Stimulated activated naive CD8-positive, alpha-beta T cell treated with anti-CD3 and anti-CD28 coated beads, Interleukin-15, amount 100 ng/mL, for 72 hours (primary cell): ENCODE measurements around the gene TNMD.
A peak's percentile ranks its signal among the peaks of the same experiment; 100 is the strongest.
"Not testable (repeated sequence)": the region's sequence is repeated elsewhere in the genome, so short reads cannot be mapped to it uniquely, and the experiment has no call there.

Source experiments
- ATAC-seq: fragments of 150-1000 bp; cut with Tn5 transposase; 2 replicates; pipeline ENCODE4 v1.10.0; 2021; ENCODE audit warnings: mild to moderate bottlenecking, moderate library complexity
- DNase-seq, 2 donors: peaks; one replicate each; pipeline ENCODE4 v3.0.0; 2021 to 2022
- H3K27ac Mint-ChIP-seq, 2 donors: one replicate each; pipeline ENCODE4 v1.8.0; 2022; ENCODE audit warnings: mild to moderate bottlenecking in 2 of 2, mixed read lengths in 2 of 2, moderate library complexity in 2 of 2
- H3K27me3 Mint-ChIP-seq: one replicate; pipeline ENCODE4 v1.8.0; 2022; ENCODE audit warnings: mixed read lengths
- H3K4me1 Mint-ChIP-seq: one replicate; pipeline ENCODE4 v1.8.0; 2022; ENCODE audit warnings: mild to moderate bottlenecking, mixed read lengths
- H3K4me3 Mint-ChIP-seq, 2 donors: one replicate each; pipeline ENCODE4 v1.8.0; 2022; ENCODE audit warnings: mild to moderate bottlenecking in 2 of 2, mixed read lengths in 2 of 2, moderate library complexity in 1 of 2
- H3K9me3 Mint-ChIP-seq, 2 donors: one replicate each; pipeline ENCODE4 v1.8.0; 2022; ENCODE audit warnings: mixed read lengths in 2 of 2

TNMD gene

DNA sequence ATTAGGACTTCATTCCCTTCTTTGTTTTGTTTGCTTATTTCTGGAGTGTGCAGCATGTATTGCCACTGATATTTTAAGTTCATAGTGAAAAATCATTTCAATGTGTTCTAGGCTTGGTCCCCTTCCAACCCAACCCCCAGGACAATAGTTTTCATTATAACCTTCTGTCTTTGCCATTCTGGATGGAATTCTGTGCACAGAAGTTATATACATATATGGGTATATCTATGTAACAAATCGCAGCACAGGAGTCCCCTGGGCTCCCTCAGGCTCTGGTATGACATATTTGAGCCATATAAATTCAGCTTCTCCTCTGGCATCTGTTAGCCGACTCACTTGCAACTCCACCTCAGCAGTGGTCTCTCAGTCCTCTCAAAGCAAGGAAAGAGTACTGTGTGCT, at the start of gene TNMD:
TSS of gene TNMD (plus strand) at position 326 of the 400 bp plus-strand sequence. CDS start 83 bp downstream, outside the sequence.
- Mint-ChIP-seq H3K4me1 (no peaks in the 10 kb centered on the region), H3K27ac (no peak within 1 kb of the TSS), H3K27me3 (peaks cover 19% of the 10 kb centered on the region), H3K4me3 (no peak within 1 kb of the TSS), H3K9me3 (no peaks in the 10 kb centered on the region)
- no peak for ATAC-seq
- no peak for DNase-seq

DNA sequence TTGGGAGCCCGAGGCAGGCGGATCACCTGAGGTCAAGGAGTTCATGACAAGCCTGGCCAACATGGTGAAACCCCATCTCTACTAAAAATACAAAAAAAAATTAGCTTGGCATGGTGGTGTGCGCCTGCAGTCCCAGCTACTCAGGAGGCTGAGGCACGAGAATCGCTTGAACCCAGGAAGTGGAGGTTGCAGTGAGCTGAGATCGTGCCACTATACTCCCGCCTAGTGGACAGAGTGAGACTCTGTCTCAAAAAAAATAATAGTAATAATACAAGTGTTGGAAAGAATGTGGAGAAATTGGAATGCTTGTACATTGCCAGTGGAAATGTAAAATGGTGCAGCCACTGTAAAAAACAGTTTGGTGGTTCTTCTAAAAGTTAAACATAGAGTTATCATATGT, 19.2 kb upstream of the TNMD start:
- H3K27me3 Mint-ChIP-seq, H3K4me1 Mint-ChIP-seq, H3K27ac Mint-ChIP-seq, H3K4me3 Mint-ChIP-seq, H3K9me3 Mint-ChIP-seq, ATAC-seq, DNase-seq: not testable (repeated sequence)

DNA sequence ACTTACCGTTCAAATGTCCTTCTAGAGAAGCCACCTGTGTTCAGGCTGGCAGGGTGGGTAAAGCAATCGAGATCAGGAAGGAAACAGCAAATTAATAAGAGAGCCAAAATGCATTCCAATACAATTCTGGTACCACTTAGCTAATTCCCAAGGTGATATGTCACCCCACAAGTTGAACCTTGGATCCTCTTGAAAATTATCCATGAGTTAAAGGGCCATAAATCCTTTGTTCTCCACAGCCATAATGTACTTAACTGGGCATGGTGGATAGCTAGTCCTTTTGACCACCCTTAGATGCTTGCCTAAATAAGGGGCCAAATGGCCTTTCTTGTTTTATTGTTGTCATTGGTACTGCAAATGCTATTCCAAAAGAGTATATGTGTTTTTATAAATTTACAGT, 2.0 kb downstream of the TNMD start:
- Mint-ChIP-seq H3K27me3 (peaks cover 19% of the 10 kb centered on the region), H3K4me3 (no peak overlapping the region), H3K4me1 (no peaks in the 10 kb centered on the region), H3K27ac (no peak overlapping the region), H3K9me3 (no peaks in the 10 kb centered on the region)
- DNase-seq (no peak), ATAC-seq (no peak)

- H3K4me3 Mint-ChIP-seq: no peak overlapping the region
- ATAC-seq: no peak
- DNase-seq: no peak
- H3K4me1 Mint-ChIP-seq: no peaks in the 10 kb centered on the region
- H3K27me3 Mint-ChIP-seq: peaks cover 17% of the 10 kb centered on the region
- H3K27ac Mint-ChIP-seq: no peak overlapping the region
- H3K9me3 Mint-ChIP-seq: no peaks in the 10 kb centered on the region
Measured at GRCh38 chrX:100587861-100588260, 3.1 kb downstream of the TNMD start.

DNA sequence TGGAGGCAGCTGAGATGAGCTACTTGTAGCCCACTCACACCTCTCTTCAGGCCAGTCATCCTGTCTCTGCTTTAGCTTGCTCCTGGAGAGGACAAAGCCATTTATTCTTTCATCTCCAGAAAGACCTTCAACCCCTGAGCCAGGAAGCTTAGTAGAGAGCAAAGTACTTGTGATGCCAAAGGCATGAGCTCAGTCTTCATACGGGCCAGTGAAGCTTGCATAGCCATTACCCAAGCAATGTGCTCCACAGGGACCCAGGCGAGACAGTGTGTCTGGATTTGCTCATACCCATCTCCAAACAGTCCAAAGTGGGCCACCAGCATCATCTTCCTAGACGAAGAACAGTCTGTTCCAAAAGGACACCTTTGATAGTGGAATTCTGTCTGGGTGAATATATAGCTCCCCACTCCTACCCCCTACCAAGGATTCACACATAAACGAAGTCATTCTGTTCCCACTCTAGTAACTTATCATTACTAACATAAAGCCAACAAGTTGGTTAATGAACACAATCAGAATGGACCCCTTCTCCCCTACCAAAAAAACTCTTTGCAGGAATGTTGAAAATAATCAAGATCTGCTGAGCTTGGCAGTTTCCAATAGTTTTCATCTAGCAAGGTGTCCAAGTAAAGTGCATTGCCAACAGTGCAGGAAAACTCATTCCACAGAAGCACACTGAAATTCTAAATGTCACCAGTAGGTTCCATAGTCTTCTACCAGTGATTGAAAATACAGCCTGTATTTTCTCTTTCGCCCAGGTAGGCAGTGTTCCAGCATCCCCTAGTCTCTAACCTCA, 6.7 kb downstream of the TNMD start:
- Mint-ChIP-seq H3K4me1 (no peaks in the 10 kb centered on the region), H3K9me3 (no peaks in the 10 kb centered on the region), H3K27ac (no peak overlapping the region), H3K27me3 (peaks cover 9% of the 10 kb centered on the region), H3K4me3 (no peak overlapping the region)
- no peak for ATAC-seq
- DNase-seq: no peak

DNA sequence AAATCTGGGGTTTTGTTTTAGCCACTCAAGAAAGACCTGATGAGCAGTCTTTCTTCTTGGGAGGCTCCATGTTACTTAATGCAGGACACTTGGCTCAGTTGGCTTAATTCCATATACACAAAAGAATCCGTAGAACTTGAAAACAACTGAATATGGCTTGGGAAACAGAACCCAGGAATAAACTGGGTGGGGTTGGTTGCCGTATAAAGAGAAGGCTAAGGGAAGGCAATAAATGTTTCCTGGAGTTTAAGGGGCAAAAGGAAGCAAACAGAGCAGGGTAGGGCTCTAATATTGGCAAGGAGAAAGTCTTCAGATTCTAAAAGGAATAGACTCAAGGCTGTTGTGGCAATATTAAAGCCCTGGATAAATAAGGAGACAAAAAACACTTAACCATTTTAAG, 8.4 kb downstream of the TNMD start:
- Mint-ChIP-seq H3K27ac (no peak overlapping the region), H3K4me3 (no peak overlapping the region), H3K27me3 (peaks cover 4% of the 10 kb centered on the region), H3K9me3 (no peaks in the 10 kb centered on the region), H3K4me1 (no peaks in the 10 kb centered on the region)
- no peak for DNase-seq
- no peak for ATAC-seq

DNA sequence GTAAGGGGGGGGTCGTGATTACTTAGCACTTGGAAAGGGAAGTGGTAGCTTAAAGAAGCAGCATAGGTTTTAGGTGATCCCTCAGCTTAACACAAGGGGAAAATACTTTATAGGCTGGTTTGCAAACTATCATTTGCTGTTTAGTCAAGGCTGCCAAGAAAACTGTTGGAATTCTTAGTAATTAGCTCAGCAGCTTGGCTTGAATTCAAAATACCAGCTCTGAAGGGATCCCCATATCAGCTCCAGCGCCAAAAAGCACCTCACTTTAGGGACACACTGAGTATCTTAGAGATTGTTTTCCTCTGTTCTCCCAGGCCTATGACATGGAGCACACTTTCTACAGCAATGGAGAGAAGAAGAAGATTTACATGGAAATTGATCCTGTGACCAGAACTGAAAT, 8.8 kb downstream of the TNMD start:
- Mint-ChIP-seq H3K27me3 (no peaks in the 10 kb centered on the region), H3K9me3 (no peaks in the 10 kb centered on the region), H3K4me1 (no peaks in the 10 kb centered on the region), H3K27ac (no peak overlapping the region), H3K4me3 (no peak overlapping the region)
- no peak for ATAC-seq
- DNase-seq: no peak

DNA sequence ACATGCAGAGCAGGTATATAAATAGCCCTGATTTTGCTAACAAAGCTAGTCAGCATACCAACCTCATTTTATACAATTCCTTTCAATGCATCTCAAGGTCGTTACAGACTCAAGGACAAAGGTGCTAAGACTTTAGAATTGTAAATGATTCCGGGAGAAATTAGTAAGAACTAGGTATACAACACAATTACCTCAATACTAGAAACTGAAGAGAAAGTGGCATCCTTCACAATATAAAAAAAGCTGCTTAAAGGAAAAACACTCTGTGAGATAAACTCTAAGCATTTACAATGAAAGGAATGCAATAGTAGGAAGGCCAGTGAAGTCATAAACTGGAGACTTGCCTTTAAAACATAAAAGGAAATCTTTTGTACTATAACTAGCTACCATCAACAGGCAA, 11.9 kb downstream of the TNMD start:
- no peak for DNase-seq
- Mint-ChIP-seq H3K27me3 (no peaks in the 10 kb centered on the region), H3K4me1 (no peaks in the 10 kb centered on the region), H3K9me3 (no peaks in the 10 kb centered on the region), H3K4me3 (no peak overlapping the region), H3K27ac (no peak overlapping the region)
- no peak for ATAC-seq

DNA sequence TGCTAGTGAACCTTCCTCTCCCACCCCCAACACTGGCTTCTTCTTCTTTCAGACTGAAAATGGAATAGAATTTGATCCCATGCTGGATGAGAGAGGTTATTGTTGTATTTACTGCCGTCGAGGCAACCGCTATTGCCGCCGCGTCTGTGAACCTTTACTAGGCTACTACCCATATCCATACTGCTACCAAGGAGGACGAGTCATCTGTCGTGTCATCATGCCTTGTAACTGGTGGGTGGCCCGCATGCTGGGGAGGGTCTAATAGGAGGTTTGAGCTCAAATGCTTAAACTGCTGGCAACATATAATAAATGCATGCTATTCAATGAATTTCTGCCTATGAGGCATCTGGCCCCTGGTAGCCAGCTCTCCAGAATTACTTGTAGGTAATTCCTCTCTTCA, 14.7 kb downstream of the TNMD start:
- DNase-seq (no peak), ATAC-seq (no peak)
- Mint-ChIP-seq H3K27ac (no peak overlapping the region), H3K4me1 (no peaks in the 10 kb centered on the region), H3K4me3 (no peak overlapping the region), H3K27me3 (no peaks in the 10 kb centered on the region), H3K9me3 (no peaks in the 10 kb centered on the region)

GRCh38 chrX:100600340-100600739, 15.6 kb downstream of the TNMD start:
- H3K27ac Mint-ChIP-seq: no peak overlapping the region
- no peaks in the 10 kb centered on the region for H3K9me3 Mint-ChIP-seq
- H3K4me3 Mint-ChIP-seq: no peak overlapping the region
- H3K27me3 Mint-ChIP-seq: peaks cover 8% of the 10 kb centered on the region
- no peaks in the 10 kb centered on the region for H3K4me1 Mint-ChIP-seq
- DNase-seq (no peak), ATAC-seq (no peak)

DNA sequence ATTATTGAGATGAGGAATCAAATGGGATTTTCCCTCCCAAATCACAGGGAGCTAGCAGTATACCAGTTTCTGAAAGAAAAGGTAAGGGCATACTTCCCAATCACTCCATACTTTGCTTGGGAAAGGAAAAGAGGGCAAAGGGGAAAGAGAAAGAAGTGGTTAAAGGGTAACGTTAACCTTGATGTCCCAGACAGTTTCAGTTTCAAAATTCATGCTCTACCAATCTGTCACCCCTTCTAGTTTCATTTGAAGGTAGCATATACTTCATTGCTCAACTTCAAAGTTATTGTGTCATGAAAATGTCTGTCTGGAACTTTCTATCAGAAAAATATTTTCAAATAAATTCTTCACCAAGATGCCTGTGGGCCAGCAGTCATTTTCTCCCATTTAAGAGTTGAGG, 16.0 kb downstream of the TNMD start:
- Mint-ChIP-seq H3K4me3 (no peak overlapping the region), H3K9me3 (no peaks in the 10 kb centered on the region), H3K27me3 (peaks cover 8% of the 10 kb centered on the region), H3K27ac (no peak overlapping the region), H3K4me1 (no peaks in the 10 kb centered on the region)
- ATAC-seq: peak; percentile 63
- no peak for DNase-seq

- Mint-ChIP-seq H3K4me3 (no peak overlapping the region), H3K4me1 (no peaks in the 10 kb centered on the region), H3K9me3 (no peaks in the 10 kb centered on the region), H3K27me3 (peaks cover 8% of the 10 kb centered on the region), H3K27ac (no peak overlapping the region)
- ATAC-seq (no peak), DNase-seq (no peak)
Measured at GRCh38 chrX:100606753-100607152, 22.0 kb downstream of the TNMD start.

DNA sequence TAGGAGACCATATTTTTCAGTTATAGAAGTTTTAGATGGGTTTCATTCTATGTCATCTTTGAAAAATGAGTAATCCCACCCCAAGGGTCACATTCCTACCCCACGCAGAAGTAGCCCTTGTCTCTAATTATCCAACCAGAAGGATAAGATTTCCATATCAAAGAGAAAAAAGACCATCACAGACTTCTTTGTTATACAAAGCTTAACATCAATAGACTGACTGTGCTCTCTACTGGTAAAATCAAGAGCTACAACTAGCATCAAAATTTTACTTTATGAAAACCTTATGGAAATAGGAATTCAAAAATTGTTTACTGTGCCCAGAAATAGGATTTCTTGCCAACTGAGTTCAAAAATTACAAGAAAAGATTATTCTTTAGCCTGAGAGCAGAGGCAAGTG, 24.9 kb downstream of the TNMD start:
- no peaks in the 10 kb centered on the region for H3K9me3 Mint-ChIP-seq
- DNase-seq (no peak), ATAC-seq (no peak)
- peaks cover 8% of the 10 kb centered on the region for H3K27me3 Mint-ChIP-seq
- no peak overlapping the region for H3K27ac Mint-ChIP-seq
- no peak overlapping the region for H3K4me3 Mint-ChIP-seq
- H3K4me1 Mint-ChIP-seq: no peaks in the 10 kb centered on the region

- Mint-ChIP-seq H3K27ac (no peak overlapping the region), H3K9me3 (no peaks in the 10 kb centered on the region), H3K4me1 (no peaks in the 10 kb centered on the region), H3K4me3 (no peak overlapping the region), H3K27me3 (no peaks in the 10 kb centered on the region)
- DNase-seq (no peak), ATAC-seq (no peak)
Measured at GRCh38 chrX:100611951-100612350, 27.2 kb downstream of the TNMD start.

GRCh38 chrX:100615005-100615404, 30.3 kb downstream of the TNMD start:
- Mint-ChIP-seq H3K4me1 (no peaks in the 10 kb centered on the region), H3K4me3 (no peak overlapping the region), H3K27me3 (no peaks in the 10 kb centered on the region), H3K27ac (no peak overlapping the region), H3K9me3 (no peaks in the 10 kb centered on the region)
- peak; percentile 5 to 17 for DNase-seq
- peak; percentile 95 for ATAC-seq

DNA sequence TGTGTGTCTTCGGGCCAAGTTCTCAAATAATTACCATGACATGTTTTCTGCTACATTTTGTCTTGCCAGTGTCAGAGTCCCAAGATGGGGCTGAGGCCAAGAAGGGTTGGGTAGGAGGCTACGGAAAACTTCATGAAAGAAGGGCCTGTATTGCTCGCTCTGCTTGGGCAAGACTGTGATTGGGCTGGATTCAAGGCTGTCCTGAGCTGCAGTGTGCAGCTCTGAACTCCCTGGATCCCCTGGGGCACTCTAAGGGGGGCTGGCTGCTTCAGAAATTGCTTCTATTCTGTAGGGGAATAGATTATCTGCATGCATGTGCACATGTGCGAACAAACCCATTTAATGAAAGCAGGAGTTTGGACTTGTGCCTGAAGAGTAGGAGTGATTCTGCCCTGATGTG, 38.3 kb downstream of the TNMD start:
- Mint-ChIP-seq H3K27ac (no peak overlapping the region), H3K4me1 (peaks cover 9% of the 10 kb centered on the region), H3K27me3 (no peaks in the 10 kb centered on the region), H3K4me3 (no peak overlapping the region), H3K9me3 (no peaks in the 10 kb centered on the region)
- DNase-seq (no peak), ATAC-seq (no peak)

- Mint-ChIP-seq H3K4me3 (no peak overlapping the region), H3K27ac (peak overlapping the region in 1 of 2 donors; percentile 27), H3K4me1 (peaks cover 9% of the 10 kb centered on the region), H3K9me3 (no peaks in the 10 kb centered on the region), H3K27me3 (no peaks in the 10 kb centered on the region)
- ATAC-seq (peak; percentile 90), DNase-seq (peak; percentile 8 to 42)
Measured at GRCh38 chrX:100625985-100626491, 41.3 kb downstream of the TNMD start.
